C1 segment of cervical spinal cord (tissue), 14 donors: ENCODE data around the gene MDGA2.
"Not testable (repeated sequence)": the region's sequence is repeated elsewhere in the genome, so short reads cannot be mapped to it uniquely, and the experiment has no call there.

Experiments
- DNase-seq, 14 donors: peaks; one replicate each; lab custom pipeline; 2025; lab: John Stamatoyannopoulos, UW

The MDGA2 gene

DNA sequence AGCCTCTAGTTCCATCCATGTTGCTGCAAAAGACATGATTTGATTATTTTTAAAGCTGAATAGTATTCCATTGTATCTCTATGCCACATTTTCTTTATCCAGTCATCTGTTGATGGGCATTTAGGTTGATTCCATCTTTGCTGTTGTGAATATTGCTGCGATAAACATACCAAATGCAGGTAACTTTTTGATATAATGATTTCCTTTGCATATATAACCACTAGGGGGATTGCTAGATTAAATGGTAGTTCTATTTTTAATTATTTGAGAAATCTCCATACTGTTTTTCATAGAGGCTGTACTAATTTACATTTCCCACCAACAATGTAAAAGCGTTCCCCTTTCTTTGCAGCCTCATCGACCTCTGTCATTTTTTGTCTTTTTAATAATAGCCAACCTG lies 342.5 kb downstream of the MDGA2 start:
- DNase-seq: no peak

DNA sequence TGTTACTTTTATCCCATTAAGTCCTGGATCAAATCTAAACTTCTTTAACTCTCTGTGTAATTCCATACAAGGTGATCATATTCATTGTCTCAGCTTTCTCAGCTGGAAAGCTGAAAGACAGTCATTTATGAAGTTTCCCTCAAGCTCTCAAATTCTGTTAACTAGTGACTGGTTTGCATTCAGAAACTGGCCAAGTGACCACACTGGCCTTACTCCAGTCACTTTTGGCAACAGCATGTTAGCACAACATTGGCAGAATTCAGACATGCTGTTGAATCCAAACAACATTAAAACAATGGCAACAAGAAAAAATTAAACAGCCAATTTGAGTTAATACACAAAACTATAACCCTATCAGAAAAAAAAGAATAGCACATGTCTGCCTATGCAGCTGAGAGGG lies 343.3 kb downstream of the MDGA2 start:
- DNase-seq: no peak

DNA sequence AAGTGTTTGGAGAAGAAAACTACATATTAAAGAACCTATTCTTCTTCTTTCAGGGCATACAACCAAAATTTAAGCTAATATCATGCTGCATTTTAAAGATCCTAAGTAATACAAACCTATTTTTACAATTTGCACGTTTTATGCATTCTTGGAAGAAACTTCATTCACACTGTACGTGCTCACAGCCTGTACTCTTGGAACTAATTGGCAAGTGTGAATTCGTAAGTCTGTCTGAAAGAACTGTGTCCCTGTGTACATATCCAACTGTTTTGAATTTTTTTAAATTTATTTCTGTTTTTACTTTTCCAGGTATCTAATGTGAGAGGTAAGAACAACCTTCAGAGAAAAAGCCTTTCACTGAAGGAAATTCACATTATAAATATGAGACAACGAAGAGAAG lies 347.0 kb downstream of the MDGA2 start:
- DNase-seq: no peak

DNA sequence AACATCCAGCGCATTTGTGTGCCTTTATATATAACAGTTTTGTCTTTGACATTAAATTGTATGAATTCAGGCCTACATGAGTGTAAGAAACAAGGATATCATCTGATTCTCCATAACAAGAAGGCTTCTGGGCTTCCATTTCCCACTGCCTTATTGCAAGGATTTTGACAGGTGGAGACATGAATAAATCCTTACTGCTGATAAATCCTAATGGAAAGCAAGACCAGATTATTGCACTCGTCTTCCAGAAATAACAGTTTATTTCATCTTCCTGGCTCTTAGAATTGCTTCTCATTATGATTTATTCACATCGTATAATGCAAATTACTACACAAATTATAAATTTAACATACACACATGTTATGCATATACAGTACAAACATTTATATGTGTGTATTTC lies 348.1 kb downstream of the MDGA2 start:
- DNase-seq: no peak

DNA sequence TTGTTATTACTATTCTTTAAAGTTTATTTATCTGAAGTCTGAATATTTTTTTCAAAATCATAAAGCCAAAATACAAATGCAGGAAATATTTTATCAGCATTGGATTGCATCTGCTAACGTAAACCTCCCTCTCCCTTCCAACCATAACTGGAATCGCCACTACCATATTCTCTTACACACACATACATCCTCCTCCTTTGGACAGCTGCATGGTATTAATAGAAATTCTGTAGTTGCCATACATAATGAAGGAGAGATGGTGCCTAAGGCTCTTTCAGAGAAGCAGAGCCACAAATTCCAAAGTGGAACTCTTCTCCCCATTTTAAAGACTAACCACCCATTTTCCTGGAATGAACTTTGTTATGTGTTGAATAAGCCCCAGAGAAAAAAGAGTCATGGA lies 352.7 kb downstream of the MDGA2 start:
- DNase-seq: no peak

DNA sequence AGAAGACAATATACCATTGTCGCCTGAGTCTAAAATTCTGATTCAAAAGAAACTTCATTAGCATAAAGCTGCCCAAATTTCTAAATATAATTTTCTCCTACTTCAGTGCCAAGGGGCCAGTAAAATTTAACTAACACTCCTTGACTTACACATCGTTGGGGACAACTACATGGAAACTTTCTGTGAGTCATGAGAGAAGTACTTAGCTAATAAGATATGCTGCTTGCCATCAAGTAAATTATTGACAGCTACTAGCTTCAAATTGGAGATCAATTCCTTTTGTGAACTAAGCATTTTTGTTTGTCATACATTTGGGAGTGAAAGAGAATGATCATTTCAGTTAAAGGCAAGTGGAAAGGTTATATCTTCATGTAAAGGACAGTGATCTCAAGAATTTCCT lies 373.3 kb downstream of the MDGA2 start:
- DNase-seq: no peak

DNA sequence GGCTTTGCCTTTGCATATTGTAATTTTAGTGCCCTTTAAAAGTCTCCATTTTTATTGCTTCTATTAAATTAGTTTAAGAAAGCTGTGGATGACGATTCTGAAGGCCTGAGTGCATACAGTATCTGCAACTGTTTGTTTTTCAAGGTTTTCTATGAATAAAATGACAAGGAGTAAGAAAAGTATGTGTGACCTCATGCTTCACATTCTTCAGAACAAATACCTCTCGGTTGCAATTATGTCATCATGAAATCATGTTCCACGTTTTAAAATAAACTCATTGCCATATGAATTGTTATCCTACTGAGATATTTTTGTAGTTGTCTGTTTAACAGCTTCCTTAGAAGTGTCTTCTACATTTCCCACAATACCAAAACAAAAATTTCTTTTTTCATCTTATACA lies 374.6 kb downstream of the MDGA2 start:
- no peak for DNase-seq

DNA sequence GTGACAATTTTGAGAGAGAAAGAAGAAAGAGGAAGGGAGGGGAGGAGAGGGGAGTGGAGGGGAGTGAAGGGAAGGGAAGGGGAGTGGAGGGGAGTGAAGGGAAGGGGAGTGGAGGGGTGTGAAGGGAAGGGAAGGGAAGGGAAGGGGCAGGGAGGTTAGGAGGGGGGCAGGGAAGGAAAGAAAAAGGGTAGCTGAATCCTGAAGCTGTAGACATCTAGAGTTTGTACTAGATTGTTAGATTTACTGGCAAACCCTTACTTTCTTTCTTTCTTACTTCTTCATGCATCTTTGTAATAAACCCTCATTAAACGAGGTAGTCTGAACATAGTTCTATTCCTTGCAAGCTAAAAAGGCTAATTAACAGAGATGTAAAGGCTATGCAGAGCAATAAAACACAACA lies 378.0 kb downstream of the MDGA2 start:
- DNase-seq: no peak

DNA sequence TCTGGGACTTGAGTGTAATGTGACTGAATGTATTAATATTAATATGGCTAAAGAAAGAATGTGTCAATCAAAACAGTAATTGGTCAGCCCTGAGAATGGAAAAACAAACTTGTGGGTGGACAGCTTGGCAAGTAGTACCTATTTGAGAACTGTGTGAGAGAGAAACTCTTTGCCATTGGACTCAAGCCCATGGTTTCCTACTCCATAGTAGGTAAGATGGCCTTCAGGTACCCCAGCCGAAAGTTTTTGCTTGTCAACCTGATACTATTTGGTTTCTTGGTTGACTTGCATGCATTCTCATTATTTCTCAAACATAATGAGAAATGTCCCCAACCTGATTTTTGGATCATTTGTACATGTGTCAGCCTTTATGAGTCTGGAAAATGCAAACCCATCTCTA lies 391.1 kb downstream of the MDGA2 start:
- DNase-seq: no peak

DNA sequence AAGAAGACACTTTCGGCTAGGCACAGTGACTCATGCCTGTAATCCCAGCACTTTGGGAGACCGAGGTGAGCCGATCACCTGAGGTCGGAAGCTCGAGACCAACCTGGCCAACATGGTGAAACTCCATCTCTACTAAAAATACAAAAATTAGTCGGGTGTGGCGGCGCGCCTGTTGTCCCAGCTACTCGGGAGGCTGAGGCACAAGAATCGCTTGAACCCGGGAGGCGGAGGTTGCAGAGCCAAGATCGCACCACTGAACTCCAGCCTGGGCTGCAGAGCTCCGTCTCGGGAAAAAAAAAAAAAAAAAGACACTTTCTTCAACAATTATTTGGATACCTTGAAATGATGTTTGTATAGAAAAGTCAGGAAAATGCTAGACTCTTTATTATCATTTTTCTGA lies 393.6 kb downstream of the MDGA2 start:
- DNase-seq: not testable (repeated sequence)

DNA sequence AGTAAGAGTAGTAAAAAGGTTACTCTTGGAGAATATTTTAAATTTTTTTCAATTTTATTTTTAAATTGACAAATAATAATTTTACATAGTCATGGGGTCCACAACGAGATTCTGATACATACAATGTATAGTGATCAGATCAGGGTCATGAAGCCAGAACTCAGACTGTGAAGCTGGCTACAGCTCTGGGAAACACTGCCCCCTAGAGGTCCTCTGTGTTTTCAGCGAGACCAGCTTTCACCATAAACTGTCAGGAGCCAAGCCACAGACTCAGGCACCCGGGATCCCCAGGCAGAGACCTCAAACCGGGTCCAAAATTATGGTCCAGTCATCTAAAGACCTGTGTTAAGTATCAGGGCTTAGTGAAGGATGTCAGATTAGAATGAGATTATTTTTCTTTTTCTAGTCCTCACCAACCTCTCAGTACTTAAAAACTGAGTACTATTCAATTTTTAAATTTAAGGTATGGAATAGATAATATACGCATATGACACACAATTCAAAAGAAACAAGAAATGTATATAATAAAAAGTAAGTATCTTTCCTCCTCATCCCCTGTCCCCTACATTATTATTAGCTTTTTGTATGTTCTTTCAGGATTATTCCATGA lies 397.1 kb downstream of the MDGA2 start:
- peak in 9 of 14 donors; percentile 4 to 55 (median 24) for DNase-seq

DNA sequence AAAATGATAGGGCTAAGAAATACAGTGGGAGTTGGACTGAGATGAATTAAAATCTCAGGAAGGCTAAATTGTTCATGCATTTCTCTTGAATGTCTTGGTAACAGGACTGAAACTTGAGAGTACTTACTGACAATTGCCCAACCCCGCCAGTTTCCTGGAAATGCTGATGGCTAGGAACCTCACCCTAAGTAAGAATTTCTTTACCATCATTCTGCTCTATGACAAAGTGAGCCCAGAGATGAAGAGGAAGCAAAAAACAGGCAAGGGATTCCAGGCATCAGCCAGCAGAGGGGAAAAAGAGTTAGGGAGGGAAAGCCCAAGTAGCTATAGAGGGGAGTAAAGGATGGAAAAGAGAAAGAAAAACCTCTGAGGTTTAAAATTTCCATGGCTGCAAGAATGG lies 397.7 kb downstream of the MDGA2 start:
- peak in 1 of 14 donors; percentile 4 for DNase-seq

DNA sequence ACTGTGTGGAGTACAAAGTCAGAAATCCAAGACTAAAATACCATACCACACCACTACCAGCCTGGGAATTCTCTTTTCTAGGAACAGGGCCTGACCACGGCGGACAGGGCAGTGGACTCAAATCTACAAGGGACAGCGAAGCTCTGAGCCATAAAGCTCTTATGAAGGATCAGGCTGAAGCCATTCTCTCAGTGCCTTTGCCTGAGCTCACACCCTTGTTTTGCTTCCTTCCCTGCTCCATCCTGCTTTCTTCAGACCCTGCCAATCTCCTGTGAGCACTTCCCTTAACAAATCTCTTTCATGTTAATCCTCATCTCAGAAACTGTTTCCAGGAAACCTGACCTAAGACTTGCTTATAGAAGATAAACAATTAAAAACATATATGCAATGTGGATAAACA lies 398.5 kb downstream of the MDGA2 start:
- DNase-seq: no peak

DNA sequence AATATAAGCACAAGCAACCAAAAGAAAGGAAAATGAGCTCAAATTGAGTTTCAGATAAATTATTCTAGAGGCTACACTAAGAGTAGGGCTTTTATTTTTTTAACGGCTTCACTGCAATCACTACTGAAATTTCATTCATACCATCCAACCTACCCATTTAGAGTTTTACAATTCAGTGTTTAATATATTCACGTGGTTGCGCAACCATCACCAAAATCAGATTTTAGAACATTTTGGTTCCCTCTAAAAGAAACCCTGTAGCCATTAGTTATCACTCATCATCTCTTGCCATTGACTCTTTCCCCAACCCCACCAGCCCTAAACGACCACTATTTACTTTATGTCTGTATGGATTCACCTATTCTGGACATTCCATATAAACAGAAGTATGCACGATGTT lies 401.5 kb downstream of the MDGA2 start:
- no peak for DNase-seq

DNA sequence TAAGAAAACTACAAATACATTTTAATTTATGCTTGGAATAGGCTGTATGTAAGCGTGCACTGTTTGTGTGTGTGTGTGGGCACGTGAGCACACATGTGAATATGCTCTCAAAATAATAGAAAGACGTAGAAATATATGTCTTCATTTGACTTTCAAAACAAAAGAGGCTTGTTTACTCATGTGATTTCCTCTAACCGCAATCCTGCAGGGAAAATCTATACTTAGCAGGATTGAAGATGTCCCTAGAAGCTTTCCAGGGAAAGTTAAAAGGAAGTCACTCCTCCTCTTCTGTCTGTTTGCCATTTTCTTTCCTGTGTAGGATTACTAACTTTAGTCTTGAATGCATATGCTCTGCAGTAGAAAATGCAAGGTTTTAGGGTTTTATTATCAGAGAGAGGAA lies 404.7 kb downstream of the MDGA2 start:
- no peak for DNase-seq

DNA sequence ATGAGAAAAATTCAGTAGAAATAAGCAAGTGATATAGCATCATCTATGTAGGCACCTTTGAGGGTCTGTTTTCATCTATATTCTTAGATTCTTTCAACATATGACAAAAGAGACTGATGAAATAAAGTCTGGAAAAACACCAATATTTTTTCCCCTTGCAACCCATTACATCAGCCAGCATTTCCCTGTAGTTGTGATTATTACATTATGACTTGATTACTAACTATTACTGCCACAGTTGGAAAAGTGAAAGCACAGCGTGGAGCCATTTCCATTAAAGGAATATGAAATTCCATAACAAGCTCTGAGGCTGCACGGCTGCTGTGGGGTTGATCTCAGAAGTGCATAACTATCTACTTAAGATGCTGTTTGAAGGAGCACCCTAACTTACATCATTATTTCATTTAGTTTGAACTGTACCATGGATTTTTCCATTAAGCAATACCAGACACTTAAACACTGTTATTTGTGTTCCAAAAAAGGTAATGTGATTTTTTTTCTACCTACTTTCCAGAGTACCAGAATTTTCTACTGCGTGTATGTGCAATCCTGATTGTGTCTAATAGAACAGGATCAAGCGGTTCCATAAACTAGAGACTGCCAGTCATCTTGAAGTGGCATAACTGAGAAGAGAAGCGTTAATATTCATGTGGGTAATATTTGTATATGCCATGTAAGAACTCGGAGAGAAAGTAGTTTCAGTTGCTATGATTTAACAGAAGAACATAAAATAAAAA lies 405.5 kb downstream of the MDGA2 start:
- DNase-seq: no peak

DNA sequence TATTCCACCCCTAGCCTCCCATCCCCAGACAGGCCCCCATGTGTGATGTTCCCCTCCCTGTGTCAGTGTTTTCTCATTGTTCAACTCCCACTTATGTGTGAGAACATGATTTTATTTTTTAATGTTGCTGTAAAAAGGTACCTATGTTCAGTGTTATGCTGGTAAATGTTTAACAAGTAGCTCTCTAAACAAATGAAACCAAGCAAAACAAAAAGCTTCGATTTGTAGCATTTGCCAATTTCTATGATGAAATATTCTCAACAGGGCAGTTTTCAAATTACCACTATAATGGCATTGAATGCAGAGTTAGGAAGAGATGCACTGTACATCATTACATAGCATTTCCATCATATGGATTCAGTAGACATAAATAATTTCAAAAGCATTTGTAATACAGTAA lies 410.6 kb downstream of the MDGA2 start:
- DNase-seq: no peak

DNA sequence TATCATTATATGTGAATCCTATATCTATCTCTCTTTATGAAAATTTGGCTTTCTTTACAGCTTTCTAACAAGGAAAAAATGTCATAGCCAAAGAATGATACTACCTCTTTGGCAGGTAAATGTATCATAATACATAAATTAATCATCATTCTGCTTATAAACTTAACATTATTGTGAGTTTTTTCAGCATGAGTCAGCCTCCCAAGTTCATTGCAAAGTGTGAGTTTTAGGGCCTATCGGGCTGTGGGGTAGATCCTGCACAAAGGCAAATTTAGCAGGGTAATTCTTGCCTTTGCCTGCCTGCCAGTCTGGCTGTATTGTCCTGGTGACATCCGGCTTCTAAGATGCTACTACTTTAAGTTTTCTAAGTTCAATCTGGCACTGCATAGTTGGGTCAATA lies 412.6 kb downstream of the MDGA2 start:
- DNase-seq: no peak

DNA sequence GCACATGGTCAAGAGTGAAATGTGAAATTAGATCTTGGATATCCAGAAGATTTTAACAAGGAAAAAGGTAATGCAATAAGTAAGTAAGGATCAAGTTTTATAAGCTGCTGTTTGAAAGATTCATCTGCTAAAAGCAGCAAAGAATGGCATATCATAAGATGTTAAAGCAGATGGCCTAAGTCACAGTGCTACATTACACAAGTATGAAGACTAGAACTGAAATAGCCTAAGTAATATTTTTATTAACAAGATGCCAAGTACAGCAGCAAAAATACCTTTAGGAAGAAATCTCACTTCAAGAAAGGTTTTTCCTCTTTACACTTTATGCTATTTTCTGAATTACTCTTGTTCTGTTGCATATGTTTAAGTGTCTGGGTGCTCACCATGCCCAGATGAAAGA lies 414.1 kb downstream of the MDGA2 start:
- DNase-seq: no peak

DNA sequence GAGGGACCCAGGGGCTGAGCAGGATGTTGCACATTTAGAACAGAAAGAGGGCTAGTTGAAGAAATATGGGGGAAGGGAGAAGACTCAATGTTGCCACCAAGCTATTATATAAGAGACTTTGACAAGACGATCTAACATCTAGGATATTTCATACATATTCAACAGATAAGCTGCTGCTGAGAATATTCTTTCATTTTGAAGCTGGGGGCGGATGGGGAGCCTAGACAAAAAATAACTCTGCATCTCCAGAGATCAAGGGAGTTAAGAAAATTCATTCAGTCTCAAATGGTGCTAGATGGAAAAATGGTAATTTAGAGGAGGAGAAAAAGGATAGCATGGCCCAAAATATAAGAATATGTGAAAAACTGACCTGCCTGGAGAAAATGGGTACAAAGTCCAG lies 415.6 kb downstream of the MDGA2 start:
- no peak for DNase-seq

DNA sequence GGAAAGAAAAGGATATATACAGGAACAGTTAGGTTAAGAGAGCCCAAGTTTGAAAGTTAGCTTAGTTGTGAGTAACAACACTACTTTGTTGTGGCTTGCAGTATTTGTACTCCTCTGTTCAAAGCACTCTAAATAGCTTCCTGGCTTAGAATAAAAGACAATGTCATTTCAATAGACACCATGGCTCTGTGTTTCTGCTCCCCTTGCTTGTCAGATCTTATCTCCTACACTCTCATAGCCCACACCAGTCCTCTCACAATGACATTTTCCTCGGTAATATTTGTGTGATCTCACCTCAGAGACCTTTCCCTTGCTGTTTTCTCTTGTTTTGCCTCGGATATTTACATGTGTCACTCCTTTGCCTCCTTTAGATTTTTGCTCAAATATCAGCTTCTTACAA lies 418.4 kb downstream of the MDGA2 start:
- no peak for DNase-seq

DNA sequence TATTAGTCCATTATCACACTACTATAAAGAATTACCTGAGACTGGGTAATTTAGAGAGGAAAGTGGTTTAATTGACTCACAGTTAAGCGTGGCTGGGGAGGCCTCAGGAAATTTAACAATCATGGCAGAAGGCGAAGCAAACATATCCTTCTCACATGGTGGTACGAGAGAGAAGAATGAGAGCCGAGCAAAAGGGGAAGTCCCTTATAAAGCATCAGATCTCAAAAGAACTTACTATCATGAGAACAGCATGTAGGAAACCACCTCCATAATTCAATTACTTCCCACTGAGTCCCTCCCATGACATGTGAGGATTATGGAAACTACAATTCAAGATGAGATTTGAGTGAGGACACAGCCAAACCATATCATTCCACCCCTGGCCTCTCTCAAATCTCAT lies 422.6 kb downstream of the MDGA2 start:
- DNase-seq: no peak

DNA sequence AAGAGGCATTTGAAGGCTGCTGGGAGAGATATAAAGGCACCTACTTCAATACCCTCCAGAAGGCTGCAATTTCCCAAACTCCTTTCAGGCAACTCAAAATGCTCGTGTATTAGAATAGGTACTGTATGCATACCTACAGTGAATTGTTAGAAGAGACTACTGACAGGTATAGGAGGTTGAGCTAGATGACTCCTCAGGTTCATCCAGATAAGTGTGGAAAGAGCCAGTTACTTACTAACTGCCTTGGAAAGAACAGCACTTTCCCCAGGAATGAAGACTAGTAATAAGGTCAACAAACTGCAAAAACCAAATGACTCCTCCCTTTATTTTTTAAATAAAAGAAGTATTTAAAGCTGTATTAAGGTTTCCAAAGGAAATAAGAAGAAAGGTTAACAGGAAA lies 429.0 kb downstream of the MDGA2 start:
- DNase-seq: no peak

DNA sequence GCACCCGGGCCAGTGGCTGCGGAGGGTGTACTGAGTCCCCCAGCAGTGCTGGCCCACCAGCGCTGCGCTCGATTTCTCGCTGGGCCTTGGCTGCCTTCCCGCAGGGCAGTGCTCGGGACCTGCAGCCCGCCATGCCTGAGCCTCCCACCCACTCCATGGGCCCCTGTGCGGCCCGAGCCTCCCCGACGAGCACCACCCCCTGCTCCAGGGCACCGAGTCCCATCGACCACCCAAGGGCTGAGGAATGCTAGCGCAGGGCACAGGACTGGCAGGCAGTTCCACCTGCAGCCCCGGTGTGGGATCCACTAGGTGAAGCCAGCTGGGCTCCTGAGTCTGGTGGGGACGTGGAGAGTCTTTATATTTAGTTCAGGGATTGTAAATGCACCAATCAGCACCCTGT lies 432.8 kb downstream of the MDGA2 start:
- DNase-seq: not testable (repeated sequence)
